ENCODE data around the gene NPPC. TPM values are rescaled to one million over a fixed set of nuclear protein-coding genes. Genes with fewer than 3 reads are reported as not detected.

The NPPC gene
- total RNA-seq, 1 donor from 2014 or later: 0.66 TPM

GRCh38 chr2:231936491-231936890 lies 10.3 kb upstream of the NPPC start:
- Histone ChIP-seq H3K4me1 (ENCODE audit: insufficient read depth, low read length) (no peaks in the 10 kb centered on the region), H4K20me1 (ENCODE audit: insufficient read depth, low read length) (no peaks in the 10 kb centered on the region), H3K4me2 (ENCODE audit: low read length) (no peak overlapping the region), H3K9ac (ENCODE audit: low read length) (no peak overlapping the region), H3K9me3 (ENCODE audit: insufficient read depth, low read depth, low read length) (no peaks in the 10 kb centered on the region), H3K27ac (ENCODE audit: low read depth, low read length) (no peak overlapping the region), H3K27me3 (ENCODE audit: insufficient read depth, low read length) (peaks cover 10% of the 10 kb centered on the region), H3K36me3 (ENCODE audit: insufficient read depth, low read length) (no peaks in the 10 kb centered on the region), H2AFZ (ENCODE audit: low read depth, low read length) (no peak overlapping the region), H3K4me3 (ENCODE audit: insufficient read depth, low read depth, low read length) (no peak overlapping the region), H3K79me2 (ENCODE audit: insufficient read depth, low read length) (no peaks in the 10 kb centered on the region)
- DNase-seq (ENCODE audit: low read depth): peak; percentile 46
- Mint-ChIP-seq H3K4me3 (ENCODE audit: unreplicated experiment) (peak overlapping the region; percentile 54), H3K4me1 (ENCODE audit: low read depth, unreplicated experiment) (peaks cover 20% of the 10 kb centered on the region), H3K27me3 (ENCODE audit: low read depth, unreplicated experiment) (peaks cover 31% of the 10 kb centered on the region), H3K9me3 (ENCODE audit: unreplicated experiment) (peaks cover 2% of the 10 kb centered on the region), H3K36me3 (ENCODE audit: low read depth, unreplicated experiment) (peaks cover 9% of the 10 kb centered on the region), H3K27ac (ENCODE audit: unreplicated experiment) (peak overlapping the region; percentile 91)
- TF ChIP-seq CTCF (IDR thresholded peaks at IDR 0.05; ENCODE audit: insufficient read depth, low read depth, low read length) (no peak), EZH2 (IDR thresholded peaks at IDR 0.05; ENCODE audit: insufficient read depth, low read length) (no peak)
- FAIRE-seq: peak; percentile 37

- TF ChIP-seq EZH2 (IDR thresholded peaks at IDR 0.05; ENCODE audit: insufficient read depth, low read length) (no peak), CTCF (IDR thresholded peaks at IDR 0.05; ENCODE audit: insufficient read depth, low read depth, low read length) (no peak)
- DNase-seq (ENCODE audit: low read depth): no peak
- H3K79me2 ChIP-seq (ENCODE audit: insufficient read depth, low read length): no peaks in the 10 kb centered on the region
- no peak overlapping the region for H2AFZ ChIP-seq (ENCODE audit: low read depth, low read length)
- no peak overlapping the region for H3K9ac ChIP-seq (ENCODE audit: low read length)
- no peak overlapping the region for H3K4me3 Mint-ChIP-seq (ENCODE audit: unreplicated experiment)
- H3K9me3 ChIP-seq (ENCODE audit: insufficient read depth, low read depth, low read length): no peaks in the 10 kb centered on the region
- no peak overlapping the region for H3K4me2 ChIP-seq (ENCODE audit: low read length)
- no peaks in the 10 kb centered on the region for H4K20me1 ChIP-seq (ENCODE audit: insufficient read depth, low read length)
- no peak overlapping the region for H3K27ac ChIP-seq (ENCODE audit: low read depth, low read length)
- peaks cover 20% of the 10 kb centered on the region for H3K4me1 Mint-ChIP-seq (ENCODE audit: low read depth, unreplicated experiment)
- H3K9me3 Mint-ChIP-seq (ENCODE audit: unreplicated experiment): peaks cover 2% of the 10 kb centered on the region
- H3K4me3 ChIP-seq (ENCODE audit: insufficient read depth, low read depth, low read length): no peak overlapping the region
- H3K27me3 Mint-ChIP-seq (ENCODE audit: low read depth, unreplicated experiment): peaks cover 32% of the 10 kb centered on the region
- H3K27ac Mint-ChIP-seq (ENCODE audit: unreplicated experiment): peak overlapping the region; percentile 81
- H3K36me3 Mint-ChIP-seq (ENCODE audit: low read depth, unreplicated experiment): peaks cover 9% of the 10 kb centered on the region
- no peaks in the 10 kb centered on the region for H3K36me3 ChIP-seq (ENCODE audit: insufficient read depth, low read length)
- no peak for FAIRE-seq
- peaks cover 17% of the 10 kb centered on the region for H3K27me3 ChIP-seq (ENCODE audit: insufficient read depth, low read length)
- no peaks in the 10 kb centered on the region for H3K4me1 ChIP-seq (ENCODE audit: insufficient read depth, low read length)
Observed at GRCh38 chr2:231935815-231936214, 9.6 kb upstream of the NPPC start.

- Mint-ChIP-seq H3K27ac (ENCODE audit: unreplicated experiment) (peak overlapping the region; percentile 58), H3K9me3 (ENCODE audit: unreplicated experiment) (peaks cover 2% of the 10 kb centered on the region), H3K4me1 (ENCODE audit: low read depth, unreplicated experiment) (peaks cover 20% of the 10 kb centered on the region), H3K4me3 (ENCODE audit: unreplicated experiment) (no peak overlapping the region), H3K36me3 (ENCODE audit: low read depth, unreplicated experiment) (peaks cover 9% of the 10 kb centered on the region), H3K27me3 (ENCODE audit: low read depth, unreplicated experiment) (peaks cover 38% of the 10 kb centered on the region)
- Histone ChIP-seq H3K79me2 (ENCODE audit: insufficient read depth, low read length) (no peaks in the 10 kb centered on the region), H3K9ac (ENCODE audit: low read length) (no peak overlapping the region), H2AFZ (ENCODE audit: low read depth, low read length) (no peak overlapping the region), H3K27me3 (ENCODE audit: insufficient read depth, low read length) (peaks cover 24% of the 10 kb centered on the region), H3K4me3 (ENCODE audit: insufficient read depth, low read depth, low read length) (no peak overlapping the region), H3K4me1 (ENCODE audit: insufficient read depth, low read length) (no peaks in the 10 kb centered on the region), H4K20me1 (ENCODE audit: insufficient read depth, low read length) (no peaks in the 10 kb centered on the region), H3K9me3 (ENCODE audit: insufficient read depth, low read depth, low read length) (no peaks in the 10 kb centered on the region), H3K4me2 (ENCODE audit: low read length) (no peak overlapping the region), H3K36me3 (ENCODE audit: insufficient read depth, low read length) (no peaks in the 10 kb centered on the region), H3K27ac (ENCODE audit: low read depth, low read length) (no peak overlapping the region)
- TF ChIP-seq EZH2 (IDR thresholded peaks at IDR 0.05; ENCODE audit: insufficient read depth, low read length) (no peak), CTCF (IDR thresholded peaks at IDR 0.05; ENCODE audit: insufficient read depth, low read depth, low read length) (no peak)
- FAIRE-seq (no peak), DNase-seq (ENCODE audit: low read depth) (no peak)
Observed at GRCh38 chr2:231935207-231935524, 9.0 kb upstream of the NPPC start.

Data from astrocyte (in vitro differentiated cells and primary cell).